Measurements from ENCODE around the gene ADGRE1. TPM values are rescaled to one million over a fixed set of nuclear protein-coding genes. Genes with fewer than 3 reads are reported as not detected.

Gene ADGRE1
- total RNA-seq, 1 donor from 2014 or later = 1.8 TPM

- ATAC-seq = no peak
- no peak for DNase-seq (ENCODE audit: low spot score)
- intact Hi-C loops (cut with DNase I) = no loop called here
These were observed 42.8 kb downstream of the ADGRE1 start for GRCh38 chr19:6930190-6930589.

GRCh38 chr19:6935069-6935468, 47.7 kb downstream of the ADGRE1 start:
- ATAC-seq (no peak), DNase-seq (ENCODE audit: low spot score) (no peak)
- intact Hi-C loops (cut with DNase I) = no loop called here

DNA sequence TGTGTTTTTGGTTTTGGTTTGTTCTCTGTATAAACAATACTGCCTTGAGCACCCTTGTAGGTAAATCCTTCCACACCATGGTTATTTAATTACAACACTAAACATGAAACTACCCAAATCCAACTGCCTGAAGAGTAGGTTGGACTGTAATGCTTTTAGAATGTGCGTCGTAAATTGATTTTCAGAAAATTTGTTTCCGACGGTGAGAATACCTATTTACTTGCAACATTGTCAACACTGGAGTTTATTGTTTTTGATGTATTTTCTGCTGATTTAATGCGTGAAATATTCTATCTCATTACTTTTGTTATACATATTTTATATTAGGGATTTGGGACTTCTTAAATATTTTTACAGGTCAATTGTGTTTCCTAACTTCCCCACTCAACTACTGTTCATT, 48.2 kb downstream of the ADGRE1 start:
- DNase-seq (ENCODE audit: low spot score) = no peak

GRCh38 chr19:6945733-6946132, 58.4 kb downstream of the ADGRE1 start:
- no peak for ATAC-seq
- intact Hi-C loops (cut with DNase I) = no loop called here
- no peak for DNase-seq (ENCODE audit: low spot score)

More for the DNA sequence above, 48.2 kb downstream of the ADGRE1 start:
- intact Hi-C loops (cut with DNase I) = no loop called here
- no peak for ATAC-seq

GRCh38 chr19:6947745-6948144, 60.4 kb downstream of the ADGRE1 start:
- intact Hi-C loops (cut with DNase I) = no loop called here
- no peak for ATAC-seq
- DNase-seq (ENCODE audit: low spot score) = no peak

DNA sequence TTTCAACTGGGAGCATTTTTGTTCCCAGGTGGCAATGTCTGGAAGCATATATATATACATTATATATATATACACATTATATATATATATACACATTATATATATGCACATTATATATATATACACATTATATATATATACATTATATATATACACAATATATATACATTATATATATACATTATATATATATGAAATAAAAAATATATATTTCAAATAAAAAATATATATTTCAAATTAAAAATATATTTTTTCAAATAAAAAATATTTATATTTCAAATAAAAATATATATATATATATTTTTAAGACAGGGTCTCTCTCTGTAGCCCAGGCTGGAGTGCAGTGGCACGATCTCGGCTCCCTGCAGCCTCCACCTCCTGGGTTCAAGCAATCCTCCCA, 61.5 kb downstream of the ADGRE1 start:
- ATAC-seq = no peak
- no peak for DNase-seq (ENCODE audit: low spot score)
- intact Hi-C loops (cut with DNase I) = no loop called here

DNA sequence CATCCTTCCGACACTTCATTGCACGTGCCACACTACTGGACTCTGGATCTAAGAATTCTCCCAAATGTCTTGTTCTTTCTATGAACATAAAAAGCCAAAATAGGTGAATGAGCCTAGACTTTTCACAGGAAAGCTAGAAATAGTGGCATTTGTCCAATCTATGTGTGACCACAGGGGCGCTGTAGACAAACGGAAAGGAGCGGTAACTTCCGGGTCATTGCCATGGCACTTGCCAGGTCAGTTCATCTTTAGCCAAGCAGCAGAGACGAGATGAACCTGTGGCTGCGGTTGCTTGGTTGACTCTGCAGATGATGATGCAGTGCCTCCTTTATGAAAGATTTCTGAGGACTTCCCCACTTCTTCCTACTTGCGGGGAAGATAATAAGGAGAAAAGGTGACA, 65.6 kb downstream of the ADGRE1 start:
- ATAC-seq = no peak
- intact Hi-C loops (cut with DNase I) = no loop called here
- no peak for DNase-seq (ENCODE audit: low spot score)

GRCh38 chr19:6955082-6955481, 67.7 kb downstream of the ADGRE1 start:
- DNase-seq (ENCODE audit: low spot score) (no peak), ATAC-seq (no peak)
- intact Hi-C loops (cut with DNase I) = no loop called here

DNA sequence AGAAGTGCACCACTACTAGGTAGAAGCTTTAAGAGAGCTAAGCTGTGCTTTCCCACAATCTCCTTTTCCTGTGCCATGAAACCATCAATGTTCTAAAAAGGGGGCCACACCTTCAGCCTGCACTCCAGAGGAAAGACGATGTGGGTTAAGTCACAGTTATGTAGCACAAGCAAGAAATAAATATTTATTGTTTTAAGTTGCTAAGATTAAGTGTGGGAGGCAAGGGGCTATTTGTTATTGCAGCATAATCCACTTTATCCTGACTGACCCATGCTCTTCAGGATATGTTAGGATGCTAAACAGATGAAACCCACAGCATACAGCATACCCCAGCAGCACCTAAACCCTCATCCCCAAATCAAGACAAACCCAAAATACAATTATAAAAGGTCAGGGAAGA, 69.2 kb downstream of the ADGRE1 start:
- DNase-seq (ENCODE audit: low spot score) = no peak
- intact Hi-C loops (cut with DNase I) = no loop called here
- ATAC-seq = no peak

DNA sequence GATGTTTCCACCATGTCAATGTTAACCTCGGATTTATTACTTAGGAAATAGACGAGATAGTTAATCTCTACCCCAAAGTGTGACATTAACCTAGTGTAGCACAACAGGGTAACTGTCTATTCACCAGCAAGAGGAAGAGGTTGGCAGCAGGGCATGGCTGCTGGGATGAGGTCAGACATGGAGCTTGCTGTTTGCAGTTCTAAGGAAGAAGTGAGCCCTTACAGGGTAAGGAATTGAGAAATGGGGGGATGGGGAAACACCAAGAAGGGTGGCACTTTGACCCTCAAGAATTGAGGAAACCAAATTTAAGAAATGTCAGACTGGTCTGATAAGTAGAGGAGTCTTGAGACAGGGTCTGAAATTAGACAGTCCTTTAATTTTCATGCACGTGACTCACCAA, 71.4 kb downstream of the ADGRE1 start:
- intact Hi-C loops (cut with DNase I) = no loop called here
- ATAC-seq (no peak), DNase-seq (ENCODE audit: low spot score) (no peak)

GRCh38 chr19:6963244-6963852, 76.0 kb downstream of the ADGRE1 start:
- intact Hi-C loops (cut with DNase I) = no loop called here
- no peak for DNase-seq (ENCODE audit: low spot score)
- no peak for ATAC-seq

- intact Hi-C loops (cut with DNase I) = no loop called here
- no peak for DNase-seq (ENCODE audit: low spot score)
- ATAC-seq = no peak
These were observed 76.6 kb downstream of the ADGRE1 start for GRCh38 chr19:6963937-6964336.

GRCh38 chr19:6967967-6968366, 80.6 kb downstream of the ADGRE1 start:
- ATAC-seq (no peak), DNase-seq (ENCODE audit: low spot score) (no peak)
- intact Hi-C loops (cut with DNase I) = no loop called here

DNA sequence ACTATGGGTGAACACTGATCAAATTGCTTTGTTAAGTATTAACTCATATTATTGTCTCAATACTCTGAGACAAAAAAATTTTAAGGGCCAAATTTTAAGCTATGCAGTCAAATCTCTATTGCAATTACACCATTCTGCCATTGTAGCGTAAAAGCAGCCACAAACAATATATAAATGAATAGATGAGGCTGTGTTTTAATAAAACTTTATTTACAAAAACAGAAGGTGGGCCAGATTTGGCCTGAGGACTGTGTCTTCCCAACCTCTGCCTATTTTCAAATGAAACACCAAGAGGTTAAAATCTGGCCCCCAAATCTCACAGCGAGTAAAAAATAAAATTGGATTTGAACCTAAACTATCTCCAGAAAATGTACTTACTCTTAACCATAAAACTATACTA, 82.1 kb downstream of the ADGRE1 start:
- ATAC-seq (no peak), DNase-seq (ENCODE audit: low spot score) (no peak)
- intact Hi-C loops (cut with DNase I) = no loop called here

DNA sequence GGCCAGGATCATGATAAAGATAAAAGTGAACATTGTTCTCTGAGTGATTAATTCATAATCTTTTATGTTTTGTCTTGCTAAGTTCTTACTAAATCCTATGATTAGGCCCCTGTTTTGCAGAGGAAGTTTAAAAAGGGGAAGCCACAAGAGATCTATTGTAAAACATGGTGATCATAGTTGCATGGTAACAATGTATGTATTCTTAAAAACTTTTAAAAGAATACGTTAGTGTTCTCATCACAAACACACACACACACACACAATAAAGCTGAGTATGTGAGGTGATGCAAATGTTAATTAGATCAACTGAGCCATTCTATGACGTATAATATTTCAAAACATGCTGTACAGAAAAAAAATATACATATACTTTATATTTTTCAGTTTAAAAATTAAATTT, 82.6 kb downstream of the ADGRE1 start:
- no peak for ATAC-seq
- intact Hi-C loops (cut with DNase I) = no loop called here

DNA sequence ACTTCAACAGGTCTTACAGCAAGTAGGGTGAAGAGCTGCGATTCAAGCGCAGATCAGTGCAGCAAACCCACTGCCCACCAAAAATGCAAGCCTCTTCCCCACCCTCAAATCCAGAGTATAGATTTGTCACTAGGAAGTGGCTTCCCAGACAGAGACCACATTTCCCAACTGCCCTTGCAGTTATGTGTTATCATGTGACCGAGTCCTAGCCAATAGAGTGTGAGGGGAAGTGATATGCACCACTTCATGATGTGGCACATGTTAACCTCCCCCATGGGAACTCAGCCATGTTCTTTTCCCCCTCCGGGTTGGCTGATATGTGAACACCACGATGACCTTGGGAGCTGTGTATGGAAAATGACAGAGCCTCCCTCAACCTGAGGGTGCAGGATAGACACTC, 83.1 kb downstream of the ADGRE1 start:
- DNase-seq (ENCODE audit: low spot score) (no peak), ATAC-seq (no peak)
- intact Hi-C loops (cut with DNase I) = no loop called here

More for the DNA sequence above, 82.6 kb downstream of the ADGRE1 start:
- no peak for DNase-seq (ENCODE audit: low spot score)

- no peak for DNase-seq (ENCODE audit: low spot score)
- ATAC-seq = no peak
- intact Hi-C loops (cut with DNase I) = no loop called here
These were observed 84.0 kb downstream of the ADGRE1 start for GRCh38 chr19:6971366-6971765.

GRCh38 chr19:6976197-6976596, 88.8 kb downstream of the ADGRE1 start:
- DNase-seq (ENCODE audit: low spot score) (no peak), ATAC-seq (no peak)
- intact Hi-C loops (cut with DNase I) = no loop called here

GRCh38 chr19:6979399-6979798, 92.0 kb downstream of the ADGRE1 start:
- intact Hi-C loops (cut with DNase I) = no loop called here
- ATAC-seq = no peak
- DNase-seq (ENCODE audit: low spot score) = no peak

DNA sequence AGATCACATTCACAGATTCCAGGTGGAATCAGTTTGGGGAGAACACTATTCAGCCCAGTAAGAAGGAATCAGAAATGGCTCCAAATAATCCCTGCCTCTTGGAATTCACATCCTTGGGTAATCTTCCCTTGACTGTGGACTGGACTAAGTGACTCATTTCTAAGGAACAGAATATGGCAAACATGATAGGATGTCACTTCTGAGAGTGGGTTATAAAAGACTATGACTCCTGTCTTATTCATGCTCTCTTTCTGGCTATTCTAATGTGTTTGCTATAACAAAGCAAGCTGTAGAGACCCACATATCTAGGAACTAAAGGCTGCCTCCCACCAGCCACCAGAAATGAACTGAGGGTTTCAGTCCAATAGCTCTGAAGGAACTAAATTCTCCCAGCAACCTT, 96.1 kb downstream of the ADGRE1 start:
- DNase-seq (ENCODE audit: low spot score) = no peak
- intact Hi-C loops (cut with DNase I) = no loop called here
- ATAC-seq = no peak

GRCh38 chr19:6987850-6988249, 100.5 kb downstream of the ADGRE1 start:
- no peak for ATAC-seq
- intact Hi-C loops (cut with DNase I) = no loop called here

DNA sequence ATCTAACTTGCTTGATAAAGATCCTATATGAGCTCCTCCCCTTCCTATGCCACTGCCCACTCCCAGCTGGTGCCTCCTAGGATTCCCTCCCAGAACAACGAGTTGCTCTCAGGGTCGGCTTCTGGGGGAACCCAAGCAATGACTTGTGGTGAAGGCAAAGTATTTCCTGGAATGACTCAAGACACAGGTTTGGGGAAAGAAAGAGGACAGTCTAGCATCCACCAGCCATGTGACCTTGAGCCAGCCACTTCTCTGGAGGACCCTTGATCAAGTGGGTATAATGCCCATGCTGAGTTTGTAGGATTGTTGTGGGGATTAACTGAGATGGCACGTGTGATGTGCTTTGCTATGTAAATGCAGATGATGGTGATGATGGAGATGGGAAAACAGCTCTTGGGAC, 100.9 kb downstream of the ADGRE1 start:
- DNase-seq (ENCODE audit: low spot score) = no peak
- intact Hi-C loops (cut with DNase I) = no loop called here
- ATAC-seq = no peak

More at GRCh38 chr19:6987850-6988249, 100.5 kb downstream of the ADGRE1 start:
- DNase-seq (ENCODE audit: low spot score) = no peak
